Measurements from ENCODE around the gene GADD45A. TPM values are rescaled to one million over a fixed set of nuclear protein-coding genes. Genes with fewer than 3 reads are reported as not detected.

The GADD45A gene
- polyA plus RNA-seq, 1 of the 3 experiments (the other 2 are of a cell fraction): 164 TPM

DNA sequence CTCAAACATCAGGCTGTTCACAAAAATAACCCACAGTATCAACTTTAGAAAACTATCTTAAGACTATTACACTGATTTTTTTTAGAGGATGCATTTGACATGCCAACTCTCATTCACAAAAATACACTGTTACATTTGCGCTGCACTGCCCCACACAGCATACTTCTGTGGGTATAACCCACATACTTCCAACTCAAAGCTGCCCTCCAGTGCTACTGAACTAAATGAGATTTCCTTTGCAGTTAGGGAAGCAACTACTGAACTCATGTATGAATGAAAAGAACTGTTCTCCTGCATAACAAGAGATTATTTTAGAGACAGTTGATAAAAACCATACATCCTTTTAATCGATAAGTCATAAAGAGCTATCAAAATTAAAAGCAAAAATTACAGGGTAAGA lies 25.8 kb upstream of the GADD45A start:
- DNase-seq: no peak
- ChIA-PET CTCF (interaction anchor here (1.1 to 1.2 kb wide), 2 partner anchors 25 to 314 kb away, joined by 3 read pairs; partner anchors contain the start of gene GADD45A), POLR2A (no interaction called here)
- Histone ChIP-seq H3K27ac (ENCODE audit: low read depth in 2 of 2, low read length in 1 of 2) (no peak overlapping the region), H4K20me1 (ENCODE audit: insufficient read depth) (no peaks in the 10 kb centered on the region), H3K4me3 (ENCODE audit: low read depth in 2 of 2, low read length in 1 of 2) (no peak overlapping the region), H3K36me3 (replicated peaks in 1 of 2; ENCODE audit: control insufficient read depth in 1 of 2, insufficient read depth in 2 of 2, low read length in 1 of 2) (no peaks in the 10 kb centered on the region), H3K79me2 (ENCODE audit: insufficient read depth) (no peaks in the 10 kb centered on the region), H3K4me2 (no peak overlapping the region), H3K4me1 (ENCODE audit: control insufficient read depth in 1 of 2, insufficient read depth in 2 of 2, low read depth in 1 of 2, low read length in 1 of 2) (no peaks in the 10 kb centered on the region; a peak in 1 of 4 replicates), H3K27me3 (ENCODE audit: insufficient read depth) (no peaks in the 10 kb centered on the region), H3F3A (replicated peaks; ENCODE audit: insufficient read depth) (peaks cover 5% of the 10 kb centered on the region), H3K9ac (no peak overlapping the region), H2AFZ (ENCODE audit: low read depth) (no peak overlapping the region), H3K9me3 (no peaks in the 10 kb centered on the region), H3K9me2 (no peaks in the 10 kb centered on the region)
- 81% methylated on average over 2 of the region's 2 CpGs for WGBS (ENCODE audit: low lambda C conversion rate)
- TF ChIP-seq, protein P1, sequence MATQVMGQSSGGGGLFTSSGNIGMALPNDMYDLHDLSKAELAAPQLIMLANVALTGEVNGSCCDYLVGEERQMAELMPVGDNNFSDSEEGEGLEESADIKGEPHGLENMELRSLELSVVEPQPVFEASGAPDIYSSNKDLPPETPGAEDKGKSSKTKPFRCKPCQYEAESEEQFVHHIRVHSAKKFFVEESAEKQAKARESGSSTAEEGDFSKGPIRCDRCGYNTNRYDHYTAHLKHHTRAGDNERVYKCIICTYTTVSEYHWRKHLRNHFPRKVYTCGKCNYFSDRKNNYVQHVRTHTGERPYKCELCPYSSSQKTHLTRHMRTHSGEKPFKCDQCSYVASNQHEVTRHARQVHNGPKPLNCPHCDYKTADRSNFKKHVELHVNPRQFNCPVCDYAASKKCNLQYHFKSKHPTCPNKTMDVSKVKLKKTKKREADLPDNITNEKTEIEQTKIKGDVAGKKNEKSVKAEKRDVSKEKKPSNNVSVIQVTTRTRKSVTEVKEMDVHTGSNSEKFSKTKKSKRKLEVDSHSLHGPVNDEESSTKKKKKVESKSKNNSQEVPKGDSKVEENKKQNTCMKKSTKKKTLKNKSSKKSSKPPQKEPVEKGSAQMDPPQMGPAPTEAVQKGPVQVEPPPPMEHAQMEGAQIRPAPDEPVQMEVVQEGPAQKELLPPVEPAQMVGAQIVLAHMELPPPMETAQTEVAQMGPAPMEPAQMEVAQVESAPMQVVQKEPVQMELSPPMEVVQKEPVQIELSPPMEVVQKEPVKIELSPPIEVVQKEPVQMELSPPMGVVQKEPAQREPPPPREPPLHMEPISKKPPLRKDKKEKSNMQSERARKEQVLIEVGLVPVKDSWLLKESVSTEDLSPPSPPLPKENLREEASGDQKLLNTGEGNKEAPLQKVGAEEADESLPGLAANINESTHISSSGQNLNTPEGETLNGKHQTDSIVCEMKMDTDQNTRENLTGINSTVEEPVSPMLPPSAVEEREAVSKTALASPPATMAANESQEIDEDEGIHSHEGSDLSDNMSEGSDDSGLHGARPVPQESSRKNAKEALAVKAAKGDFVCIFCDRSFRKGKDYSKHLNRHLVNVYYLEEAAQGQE (IDR thresholded peaks at IDR 0.05; ENCODE audit: low read depth, low read length): no peak
- no peak for TF ChIP-seq RCOR1 (IDR thresholded peaks at IDR 0.05; ENCODE audit: low read length)
- TF ChIP-seq, protein P2, sequence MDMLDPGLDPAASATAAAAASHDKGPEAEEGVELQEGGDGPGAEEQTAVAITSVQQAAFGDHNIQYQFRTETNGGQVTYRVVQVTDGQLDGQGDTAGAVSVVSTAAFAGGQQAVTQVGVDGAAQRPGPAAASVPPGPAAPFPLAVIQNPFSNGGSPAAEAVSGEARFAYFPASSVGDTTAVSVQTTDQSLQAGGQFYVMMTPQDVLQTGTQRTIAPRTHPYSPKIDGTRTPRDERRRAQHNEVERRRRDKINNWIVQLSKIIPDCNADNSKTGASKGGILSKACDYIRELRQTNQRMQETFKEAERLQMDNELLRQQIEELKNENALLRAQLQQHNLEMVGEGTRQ (IDR thresholded peaks at IDR 0.05; ENCODE audit: borderline replicate concordance, low read depth, low read length): no peak
- TF ChIP-seq RFX5 (IDR thresholded peaks at IDR 0.05; ENCODE audit: low read length): no peak
- TF ChIP-seq RAD21 (IDR thresholded peaks at IDR 0.05; ENCODE audit: low read length): peak; percentile 23; the same call in 1 of the 2 replicates
- no peak for TF ChIP-seq NRF1 (IDR thresholded peaks at IDR 0.05; ENCODE audit: low read depth, low read length)
- TF ChIP-seq, protein P3, sequence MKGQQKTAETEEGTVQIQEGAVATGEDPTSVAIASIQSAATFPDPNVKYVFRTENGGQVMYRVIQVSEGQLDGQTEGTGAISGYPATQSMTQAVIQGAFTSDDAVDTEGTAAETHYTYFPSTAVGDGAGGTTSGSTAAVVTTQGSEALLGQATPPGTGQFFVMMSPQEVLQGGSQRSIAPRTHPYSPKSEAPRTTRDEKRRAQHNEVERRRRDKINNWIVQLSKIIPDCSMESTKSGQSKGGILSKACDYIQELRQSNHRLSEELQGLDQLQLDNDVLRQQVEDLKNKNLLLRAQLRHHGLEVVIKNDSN (IDR thresholded peaks at IDR 0.05; ENCODE audit: borderline replicate concordance, low read depth): no peak

DNA sequence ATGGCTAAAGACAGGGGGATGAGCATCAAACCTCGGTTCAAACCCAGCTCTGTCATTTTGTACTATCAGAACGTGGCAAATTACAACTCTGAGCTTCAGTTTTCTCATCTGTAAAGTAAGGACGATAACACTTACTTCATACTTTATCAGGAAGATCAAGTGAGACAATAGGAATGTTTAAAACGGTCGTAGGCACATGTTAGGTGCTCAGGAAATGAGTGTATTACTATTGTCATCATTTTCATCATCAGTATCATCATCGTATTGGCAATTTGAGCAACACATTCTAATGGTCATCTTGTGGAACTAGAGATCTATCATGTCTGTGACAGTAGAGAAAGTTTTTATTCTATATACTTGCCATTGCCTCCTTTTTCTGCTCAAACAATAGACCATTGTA lies 22.1 kb upstream of the GADD45A start:
- TF ChIP-seq FOXM1 (IDR thresholded peaks at IDR 0.05; ENCODE audit: low read depth) (no peak), JUND (IDR thresholded peaks at IDR 0.05) (no peak), CHD2 (IDR thresholded peaks at IDR 0.05; ENCODE audit: low read length, partially characterized antibody) (no peak), NFIC (IDR thresholded peaks at IDR 0.05; ENCODE audit: borderline replicate concordance) (no peak), YY1 (IDR thresholded peaks at IDR 0.05; ENCODE audit: low read depth) (no peak), SIN3A (IDR thresholded peaks at IDR 0.05; ENCODE audit: borderline replicate concordance, low read depth, low read length) (no peak), GABPA (IDR thresholded peaks at IDR 0.05; ENCODE audit: low read depth) (no peak), RCOR1 (IDR thresholded peaks at IDR 0.05; ENCODE audit: low read length) (no peak), FOSL2 (IDR thresholded peaks at IDR 0.05; ENCODE audit: borderline replicate concordance, low read depth) (no peak), TAF1 (IDR thresholded peaks at IDR 0.05; ENCODE audit: borderline replicate concordance, low read depth, low read length) (no peak)
- TF ChIP-seq, protein P2 (IDR thresholded peaks at IDR 0.05; ENCODE audit: borderline replicate concordance, low read depth, low read length): no peak
- TF ChIP-seq, protein P4, sequence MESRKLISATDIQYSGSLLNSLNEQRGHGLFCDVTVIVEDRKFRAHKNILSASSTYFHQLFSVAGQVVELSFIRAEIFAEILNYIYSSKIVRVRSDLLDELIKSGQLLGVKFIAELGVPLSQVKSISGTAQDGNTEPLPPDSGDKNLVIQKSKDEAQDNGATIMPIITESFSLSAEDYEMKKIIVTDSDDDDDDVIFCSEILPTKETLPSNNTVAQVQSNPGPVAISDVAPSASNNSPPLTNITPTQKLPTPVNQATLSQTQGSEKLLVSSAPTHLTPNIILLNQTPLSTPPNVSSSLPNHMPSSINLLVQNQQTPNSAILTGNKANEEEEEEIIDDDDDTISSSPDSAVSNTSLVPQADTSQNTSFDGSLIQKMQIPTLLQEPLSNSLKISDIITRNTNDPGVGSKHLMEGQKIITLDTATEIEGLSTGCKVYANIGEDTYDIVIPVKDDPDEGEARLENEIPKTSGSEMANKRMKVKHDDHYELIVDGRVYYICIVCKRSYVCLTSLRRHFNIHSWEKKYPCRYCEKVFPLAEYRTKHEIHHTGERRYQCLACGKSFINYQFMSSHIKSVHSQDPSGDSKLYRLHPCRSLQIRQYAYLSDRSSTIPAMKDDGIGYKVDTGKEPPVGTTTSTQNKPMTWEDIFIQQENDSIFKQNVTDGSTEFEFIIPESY (IDR thresholded peaks at IDR 0.05; ENCODE audit: borderline replicate concordance, low read depth): no peak
- TF ChIP-seq, protein P5, sequence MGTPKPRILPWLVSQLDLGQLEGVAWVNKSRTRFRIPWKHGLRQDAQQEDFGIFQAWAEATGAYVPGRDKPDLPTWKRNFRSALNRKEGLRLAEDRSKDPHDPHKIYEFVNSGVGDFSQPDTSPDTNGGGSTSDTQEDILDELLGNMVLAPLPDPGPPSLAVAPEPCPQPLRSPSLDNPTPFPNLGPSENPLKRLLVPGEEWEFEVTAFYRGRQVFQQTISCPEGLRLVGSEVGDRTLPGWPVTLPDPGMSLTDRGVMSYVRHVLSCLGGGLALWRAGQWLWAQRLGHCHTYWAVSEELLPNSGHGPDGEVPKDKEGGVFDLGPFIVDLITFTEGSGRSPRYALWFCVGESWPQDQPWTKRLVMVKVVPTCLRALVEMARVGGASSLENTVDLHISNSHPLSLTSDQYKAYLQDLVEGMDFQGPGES (IDR thresholded peaks at IDR 0.05; ENCODE audit: low read depth, low read length): no peak
- Histone ChIP-seq H2AFZ (ENCODE audit: low read depth) (no peak overlapping the region), H3K4me2 (no peak overlapping the region), H3K27me3 (ENCODE audit: insufficient read depth) (no peaks in the 10 kb centered on the region), H4K20me1 (ENCODE audit: insufficient read depth) (no peaks in the 10 kb centered on the region), H3K4me3 (ENCODE audit: low read depth in 2 of 2, low read length in 1 of 2) (no peak overlapping the region), H3K79me2 (ENCODE audit: insufficient read depth) (no peaks in the 10 kb centered on the region), H3F3A (replicated peaks; ENCODE audit: insufficient read depth) (peaks cover 3% of the 10 kb centered on the region), H3K9me3 (no peaks in the 10 kb centered on the region), H3K9ac (no peak overlapping the region), H3K4me1 (ENCODE audit: control insufficient read depth in 1 of 2, insufficient read depth in 2 of 2, low read depth in 1 of 2, low read length in 1 of 2) (no peaks in the 10 kb centered on the region; a peak in 1 of 4 replicates), H3K27ac (ENCODE audit: low read depth in 2 of 2, low read length in 1 of 2) (no peak overlapping the region), H3K36me3 (replicated peaks in 1 of 2; ENCODE audit: control insufficient read depth in 1 of 2, insufficient read depth in 2 of 2, low read length in 1 of 2) (no peaks in the 10 kb centered on the region), H3K9me2 (no peaks in the 10 kb centered on the region)
- ChIA-PET POLR2A (no interaction called here), CTCF (interaction anchor here (2.9 kb wide), 1 partner anchor 97 kb away, joined by 10 read pairs; no protein-coding TSS in a partner anchor)
- DNase-seq: no peak
- WGBS (ENCODE audit: low lambda C conversion rate): 81% methylated on average over 6 of the region's 6 CpGs

All from SK-N-SH (cell line).